Kidney (tissue), 14 donors: Measurements from ENCODE around the gene CRY2. TPM values are rescaled to one million over a fixed set of nuclear protein-coding genes. Genes with fewer than 3 reads are reported as not detected.
A peak's percentile ranks its signal among the peaks of the same experiment; 100 is the strongest.

Experiments
- DNase-seq, 5 donors: peaks; one replicate each; pipeline ENCODE4 v3.0.0-alpha.2; 2013 to 2020
- FAIRE-seq: peaks from 2 replicates; lab custom pipeline; 2012; peaks lifted over from hg19 to GRCh38; lab: Jason Lieb, UNC
- H3K27ac ChIP-seq, 2 donors: one replicate each; pipeline ENCODE4 v1.7.0; 2013; ENCODE audit warnings: low read depth in 2 of 2, low read length in 2 of 2, inconsistent platforms in 1 of 2
- H3K27me3 ChIP-seq: one replicate; pipeline ENCODE4 v1.7.1; 2013; ENCODE audit warnings: low read length, inconsistent platforms; ENCODE audit not compliant: control insufficient read depth, insufficient read depth
- H3K36me3 ChIP-seq, 3 donors: one replicate each; pipeline versions ENCODE4 v1.7.0 to v1.7.1; 2013; ENCODE audit warnings: low read length in 3 of 3, control low read depth in 1 of 3, inconsistent platforms in 1 of 3; ENCODE audit not compliant: insufficient read depth in 3 of 3, control insufficient read depth in 2 of 3
- H3K4me1 ChIP-seq, 3 donors: one replicate each; pipeline versions ENCODE4 v1.7.0 to v1.7.1; 2013; ENCODE audit warnings: low read length in 3 of 3, inconsistent platforms in 1 of 3, low read depth in 1 of 3; ENCODE audit not compliant: control insufficient read depth in 2 of 3, insufficient read depth in 2 of 3
- H3K4me3 ChIP-seq, 3 donors: one replicate each; pipeline versions ENCODE4 v1.7.0 to v1.8.1; 2013; ENCODE audit warnings: low read length in 3 of 3, control low read depth in 1 of 3, inconsistent platforms in 1 of 3
- H3K9ac ChIP-seq, 3 donors: one replicate each; pipeline versions ENCODE4 v1.7.0 to v1.7.1; 2013; ENCODE audit warnings: low read length in 3 of 3, control low read depth in 1 of 3, inconsistent platforms in 1 of 3
- H3K9me3 ChIP-seq, 3 donors: one replicate each; pipeline versions ENCODE4 v1.7.0 to v1.7.1; 2013; ENCODE audit warnings: low read length in 3 of 3, control low read depth in 1 of 3, inconsistent platforms in 1 of 3; ENCODE audit not compliant: control insufficient read depth in 2 of 3, insufficient read depth in 1 of 3
- intact Hi-C: fragments of 100-400 bp; cut with DNase I; formaldehyde crosslinking; loops from one replicate; pipeline ENCODE4 v1.11.1; 2022
- polyA plus RNA-seq: library from polyadenylated mRNA; stranded (reverse); fragments of 350-450 nt; fragmentation: Illumina TruSeq; extraction: RNeasy Lipid Tissue Mini Kit (QIAGEN cat#74804); gene quantifications from one replicate; pipeline ENCODE4 v1.2.3, GENCODE V29; 2014; ENCODE audit warnings: low read depth, low replicate concordance; ENCODE audit not compliant: insufficient read depth
- total RNA-seq: library from RNA; stranded (reverse); fragmentation: NEBNext Ultra II Directional; extraction: Animal tissue kit (Norgen Biotek cat#: 25700); gene quantifications from one replicate; pipeline ENCODE4 v1.2.1, GENCODE V29; 2021
- TF ChIP-seq, protein P1 (sequence below): IDR thresholded peaks from 3 replicates; pipeline ENCODE4 v1.5.1; 2012; ENCODE audit warnings: mild to moderate bottlenecking, moderate library complexity, borderline replicate concordance; ENCODE audit not compliant: insufficient read depth; ENCODE audit errors: extremely low read depth
- donor health status: control.
- donor health status: control.
- donor health status: control.
- donor health status: control.
- donor health status: control.
- donor health status: DM: yes; HTN: yes; CAD: no.
- donor health status: Normal renal cell carcinoma (clear cell type).

The CRY2 gene
- total and polyA plus RNA-seq, 2 donors from 2014 or later, result 20.7 to 44.5 TPM

DNA sequence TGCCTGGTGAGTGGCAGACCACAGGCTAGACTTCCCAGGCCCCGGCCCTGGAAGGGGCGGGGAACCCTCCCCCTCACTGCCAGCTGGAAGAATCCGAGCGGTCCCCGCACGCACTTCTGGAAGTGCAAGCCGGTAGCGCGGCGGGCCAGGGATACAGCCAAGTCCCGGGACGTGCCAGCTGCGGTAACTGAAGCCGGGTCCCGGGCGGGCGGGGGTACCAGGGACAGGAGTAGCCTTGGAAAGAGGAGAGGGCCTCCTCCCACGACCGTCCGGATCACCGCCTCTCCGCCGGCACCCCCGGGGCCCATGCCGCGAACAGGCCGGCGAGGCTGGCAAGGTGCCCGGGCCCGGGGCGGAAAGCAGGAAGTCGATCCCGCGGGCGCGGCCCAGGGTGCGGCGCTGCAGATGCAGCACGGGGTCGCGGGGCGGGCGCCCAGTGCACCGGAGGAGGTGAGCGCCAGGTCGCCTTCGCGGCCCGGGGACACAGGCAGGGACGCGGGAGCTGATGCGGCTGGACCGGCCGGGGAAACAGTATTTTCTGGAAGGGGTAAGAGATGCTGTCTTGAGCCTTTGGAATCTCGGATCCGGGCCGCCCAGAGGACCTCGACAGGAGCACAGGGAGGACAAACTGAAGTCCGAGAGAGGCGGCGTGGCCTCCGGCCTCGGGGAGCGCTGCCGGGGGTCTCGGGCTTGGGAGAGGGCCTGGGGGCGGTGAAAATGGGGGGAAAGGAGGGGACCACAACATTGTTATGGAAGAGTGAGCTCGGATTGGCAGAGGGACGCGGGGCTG, 43.1 kb upstream of the CRY2 start:
- Histone ChIP-seq H3K4me1 (peaks cover 0 to 30% (median 9%) of the 10 kb centered on the region in 3 donors), H3K27me3 (no peaks in the 10 kb centered on the region), H3K9ac (peak overlapping the region; percentile 29 to 90 (median 49)), H3K4me3 (peak overlapping the region; percentile 65 to 71 (median 67)), H3K27ac (peak overlapping the region; percentile 51 to 83), H3K9me3 (no peaks in the 10 kb centered on the region), H3K36me3 (peaks cover 0 to 3% (median 0%) of the 10 kb centered on the region in 3 donors)
- intact Hi-C loops, result no loop called here
- FAIRE-seq (no peak), DNase-seq (peak; percentile 77 to 95 (median 83))
- TF ChIP-seq, protein P1, sequence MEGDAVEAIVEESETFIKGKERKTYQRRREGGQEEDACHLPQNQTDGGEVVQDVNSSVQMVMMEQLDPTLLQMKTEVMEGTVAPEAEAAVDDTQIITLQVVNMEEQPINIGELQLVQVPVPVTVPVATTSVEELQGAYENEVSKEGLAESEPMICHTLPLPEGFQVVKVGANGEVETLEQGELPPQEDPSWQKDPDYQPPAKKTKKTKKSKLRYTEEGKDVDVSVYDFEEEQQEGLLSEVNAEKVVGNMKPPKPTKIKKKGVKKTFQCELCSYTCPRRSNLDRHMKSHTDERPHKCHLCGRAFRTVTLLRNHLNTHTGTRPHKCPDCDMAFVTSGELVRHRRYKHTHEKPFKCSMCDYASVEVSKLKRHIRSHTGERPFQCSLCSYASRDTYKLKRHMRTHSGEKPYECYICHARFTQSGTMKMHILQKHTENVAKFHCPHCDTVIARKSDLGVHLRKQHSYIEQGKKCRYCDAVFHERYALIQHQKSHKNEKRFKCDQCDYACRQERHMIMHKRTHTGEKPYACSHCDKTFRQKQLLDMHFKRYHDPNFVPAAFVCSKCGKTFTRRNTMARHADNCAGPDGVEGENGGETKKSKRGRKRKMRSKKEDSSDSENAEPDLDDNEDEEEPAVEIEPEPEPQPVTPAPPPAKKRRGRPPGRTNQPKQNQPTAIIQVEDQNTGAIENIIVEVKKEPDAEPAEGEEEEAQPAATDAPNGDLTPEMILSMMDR, result no peak

DNA sequence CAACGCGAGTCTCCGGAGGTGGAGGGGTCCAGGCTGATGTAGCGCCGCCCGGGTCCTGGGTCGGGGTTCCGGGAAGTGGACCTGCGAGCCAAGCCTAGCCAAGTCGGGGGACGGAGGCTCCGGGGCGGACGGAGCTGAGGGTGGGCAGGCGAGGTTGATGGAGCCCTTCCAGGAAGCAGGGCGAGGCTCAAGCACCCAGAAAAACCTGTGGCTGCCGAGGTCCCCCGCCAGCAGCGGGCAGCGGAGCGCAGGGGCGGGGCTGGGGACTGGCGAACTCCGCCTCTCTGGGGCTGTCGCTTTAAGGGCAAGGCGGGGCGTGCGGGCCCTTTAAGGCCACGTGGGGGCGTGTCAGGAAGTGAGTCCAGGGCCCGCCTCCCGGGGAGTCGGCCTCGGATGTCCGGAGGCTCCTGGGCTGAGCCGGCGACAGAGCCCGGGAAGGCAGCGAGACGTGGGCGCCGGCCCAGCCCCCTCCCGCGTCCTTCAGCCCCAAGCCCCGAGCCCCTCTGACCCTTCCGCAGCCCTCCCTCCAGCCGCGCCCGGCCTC, 42.4 kb upstream of the CRY2 start, which contains the start of gene SLC35C1:
Gene SLC35C1 (plus strand): TSS at position 389 of the 544 bp plus-strand sequence. CDS start 653 bp downstream, outside the sequence.
- H3K4me1 ChIP-seq, result peaks cover 0 to 30% (median 9%) of the 10 kb centered on the region in 3 donors
- H3K27ac ChIP-seq, result peak within 1 kb of the TSS; percentile 51 to 83
- intact Hi-C loops, result no loop called here
- no peaks in the 10 kb centered on the region for H3K9me3 ChIP-seq
- FAIRE-seq (no peak), DNase-seq (peak; percentile 96 to 99 (median 97))
- peak within 1 kb of the TSS; percentile 46 to 90 (median 49) for H3K9ac ChIP-seq
- no peaks in the 10 kb centered on the region for H3K27me3 ChIP-seq
- peaks cover 0 to 5% (median 0%) of the 10 kb centered on the region in 3 donors for H3K36me3 ChIP-seq
- TF ChIP-seq, protein P1, result no peak
- H3K4me3 ChIP-seq, result peak within 1 kb of the TSS; percentile 65 to 88 (median 72)

DNA sequence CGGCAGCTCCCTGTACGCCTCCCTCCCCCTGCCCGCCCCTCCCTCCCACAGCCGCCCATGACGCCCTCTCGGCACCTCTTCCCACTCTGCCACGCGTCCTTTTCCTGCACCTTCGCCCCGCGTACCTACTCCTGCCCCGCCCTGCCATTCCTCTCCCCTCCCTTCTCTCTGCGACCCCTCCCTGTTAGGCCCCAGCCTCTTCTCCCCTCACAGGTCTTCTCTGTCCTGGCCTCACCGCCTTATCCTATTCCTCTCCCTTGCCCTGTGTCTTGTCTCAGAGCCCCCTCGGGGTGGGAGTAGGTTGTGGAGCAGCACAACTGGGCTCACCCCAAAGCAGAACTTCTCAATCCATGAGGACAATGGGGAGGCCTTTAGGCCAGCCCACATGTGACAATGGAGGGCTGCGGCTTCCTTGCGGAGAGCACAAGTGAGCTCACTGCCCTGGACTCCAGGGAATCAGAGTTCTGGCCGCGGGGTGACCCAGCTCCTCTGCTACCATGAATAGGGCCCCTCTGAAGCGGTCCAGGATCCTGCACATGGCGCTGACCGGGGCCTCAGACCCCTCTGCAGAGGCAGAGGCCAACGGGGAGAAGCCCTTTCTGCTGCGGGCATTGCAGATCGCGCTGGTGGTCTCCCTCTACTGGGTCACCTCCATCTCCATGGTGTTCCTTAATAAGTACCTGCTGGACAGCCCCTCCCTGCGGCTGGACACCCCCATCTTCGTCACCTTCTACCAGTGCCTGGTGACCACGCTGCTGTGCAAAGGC, 41.8 kb upstream of the CRY2 start:
- no peaks in the 10 kb centered on the region for H3K27me3 ChIP-seq
- no peaks in the 10 kb centered on the region for H3K9me3 ChIP-seq
- FAIRE-seq, result no peak
- peak overlapping the region; percentile 12 to 83 for H3K27ac ChIP-seq
- intact Hi-C loops, result no loop called here
- H3K4me1 ChIP-seq, result peaks cover 0 to 30% (median 9%) of the 10 kb centered on the region in 3 donors
- peak overlapping the region; percentile 65 to 88 (median 72) for H3K4me3 ChIP-seq
- H3K36me3 ChIP-seq, result peaks cover 0 to 5% (median 3%) of the 10 kb centered on the region in 3 donors
- peak overlapping the region; percentile 41 to 53 (median 46) for H3K9ac ChIP-seq
- TF ChIP-seq, protein P1, result no peak
- peak; percentile 42 to 86 (median 68) for DNase-seq
